Choroid plexus epithelial cell (primary cell): ENCODE results near the gene LRRC47.

Experiments used
- DNase-seq: peaks from one replicate; pipeline ENCODE4 v3.0.0-alpha.2; 2010; ENCODE audit warnings: low read depth
- H3K4me3 ChIP-seq: 2 replicates; pipeline ENCODE4 v1.5.1; 2011; ENCODE audit warnings: low read depth, mild to moderate bottlenecking, control low read depth, low read length, moderate library complexity
- CTCF ChIP-seq: conservative IDR thresholded peaks from 2 replicates; pipeline ENCODE4 v1.5.1; 2011; ENCODE audit warnings: low read depth, mild to moderate bottlenecking, control low read depth, inconsistent platforms, low read length, moderate library complexity

The LRRC47 gene

GRCh38 chr1:3785456-3786157 lies 10.7 kb downstream of the LRRC47 start:
- DNase-seq = peak; percentile 20
- TF ChIP-seq CTCF = peak; percentile 47
- no peak overlapping the region for H3K4me3 ChIP-seq

GRCh38 chr1:3785045-3785444 lies 11.3 kb downstream of the LRRC47 start:
- no peak overlapping the region for H3K4me3 ChIP-seq

DNA sequence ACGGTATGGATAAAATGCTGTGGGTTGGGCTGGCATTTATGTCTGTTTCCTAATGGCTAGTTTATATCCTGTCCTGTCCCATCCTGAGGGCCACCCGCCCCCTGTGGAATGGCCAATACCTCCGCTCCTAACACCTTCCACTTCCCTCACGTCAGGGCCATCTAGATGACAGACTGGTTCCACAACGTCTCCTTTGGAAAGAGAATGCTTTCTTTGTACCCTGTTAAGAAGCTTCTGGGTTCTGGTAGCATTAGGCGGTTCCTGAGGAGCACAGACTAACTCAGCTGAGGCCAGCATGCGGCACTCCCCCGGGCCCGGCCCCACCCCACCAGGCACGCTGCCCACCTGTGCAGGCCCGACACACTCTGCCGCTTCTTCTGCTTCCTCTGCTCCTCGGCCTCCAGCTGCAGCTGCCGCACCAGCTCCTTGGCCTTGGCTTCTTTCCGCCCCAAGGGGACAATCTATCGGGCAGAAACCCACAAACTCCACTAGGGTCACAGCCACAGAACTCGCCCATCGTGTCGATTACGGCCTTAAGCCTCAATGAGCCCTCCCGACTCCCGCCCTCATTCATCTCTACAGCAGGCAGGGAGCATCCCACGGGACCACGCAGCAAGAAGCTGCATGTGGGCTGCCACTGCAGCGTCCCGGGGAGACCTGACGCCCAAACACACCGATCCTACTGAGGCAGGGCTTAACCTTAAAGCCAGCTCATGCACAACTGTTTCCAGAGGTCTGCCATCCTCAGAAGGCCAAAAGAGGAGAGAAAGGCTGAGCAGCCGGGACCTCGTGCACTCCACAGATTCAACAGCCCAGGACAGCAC lies 12.4 kb downstream of the LRRC47 start:
- no peak for TF ChIP-seq CTCF
- H3K4me3 ChIP-seq = no peak overlapping the region
- no peak for DNase-seq

More at GRCh38 chr1:3785045-3785444, 11.3 kb downstream of the LRRC47 start:
- DNase-seq = no peak
- no peak for TF ChIP-seq CTCF

GRCh38 chr1:3780901-3781300 lies 15.4 kb downstream of the LRRC47 start:
- no peak for DNase-seq
- no peak overlapping the region for H3K4me3 ChIP-seq
- TF ChIP-seq CTCF = no peak

DNA sequence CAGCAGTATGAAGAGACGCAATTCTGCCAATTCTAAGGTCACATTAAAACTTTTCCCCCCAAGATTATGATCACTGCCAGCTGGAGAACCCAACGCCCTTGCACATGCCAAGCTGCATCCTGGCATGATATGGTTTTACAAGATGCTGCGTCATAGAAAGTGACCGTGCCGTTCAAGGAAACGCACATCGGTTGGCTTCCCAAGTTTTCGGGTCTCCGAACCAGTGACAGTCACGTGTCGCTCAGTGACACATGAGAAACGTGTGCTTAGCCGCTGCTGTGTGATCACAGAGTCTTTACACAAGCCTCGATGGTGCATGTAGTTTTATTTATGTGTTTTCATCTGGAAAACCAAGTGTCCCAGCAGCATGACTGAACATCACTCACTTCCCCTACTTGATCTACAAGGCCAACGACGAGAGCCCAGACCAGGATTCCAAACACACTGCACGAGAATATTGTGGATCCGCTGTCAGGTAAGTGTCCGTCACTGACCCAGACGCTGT lies 16.3 kb downstream of the LRRC47 start:
- H3K4me3 ChIP-seq = no peak overlapping the region
- DNase-seq = no peak
- no peak for TF ChIP-seq CTCF

DNA sequence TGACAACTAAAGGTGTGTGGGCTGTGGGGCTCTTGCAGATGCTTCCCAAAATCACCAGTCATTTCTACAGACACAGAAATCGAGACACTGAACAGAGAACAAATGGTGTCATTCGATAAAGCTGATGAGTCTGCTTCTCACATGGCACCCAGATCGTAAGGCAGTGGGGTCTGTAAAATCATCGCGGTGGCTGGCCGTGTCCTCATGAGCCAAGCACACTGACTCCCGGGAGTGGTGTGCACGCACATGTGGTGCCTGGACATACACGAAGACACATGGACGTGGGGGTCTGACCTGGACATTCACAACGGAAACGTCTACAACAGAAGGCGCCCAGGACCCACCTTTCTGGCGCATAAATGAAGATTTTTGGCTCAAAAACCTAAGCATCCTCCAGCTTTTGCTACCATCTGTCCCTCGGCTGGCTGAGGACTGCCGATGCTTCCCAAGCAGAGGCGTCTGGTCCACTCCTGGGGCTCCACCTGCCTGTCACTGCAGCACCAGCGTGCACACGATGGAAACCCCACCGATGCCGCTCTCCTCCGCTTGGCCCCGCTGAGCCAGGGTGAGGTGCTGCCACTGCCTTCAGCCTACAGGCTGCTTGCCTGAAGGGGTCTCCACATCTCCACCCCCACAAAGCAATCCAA lies 16.9 kb downstream of the LRRC47 start:
- no peak for TF ChIP-seq CTCF
- no peak overlapping the region for H3K4me3 ChIP-seq
- no peak for DNase-seq
